HL-60 (cell line): Measurements from ENCODE around the gene GDI1.

Source experiments
- DNase-seq, 2 experiments: peaks; one replicate each; pipeline ENCODE4 v3.0.0-alpha.2; 2010 to 2020; ENCODE audit warnings: low read depth in 1 of 2, low spot score in 1 of 2
- H3K27ac ChIP-seq: fragments of 250-450 bp; sonication (Bioruptor Pico); replicated peaks from 2 replicates; pipeline ENCODE4 v1.5.1; 2020; ENCODE audit warnings: mild to moderate bottlenecking, moderate library complexity
- H3K27me3 ChIP-seq: fragments of 250-450 bp; sonication (Bioruptor Pico); 2 replicates; pipeline ENCODE4 v1.5.1; 2021; ENCODE audit warnings: mild to moderate bottlenecking, moderate library complexity; ENCODE audit not compliant: insufficient read depth, poor library complexity, severe bottlenecking
- H3K4me3 ChIP-seq: replicated peaks from 2 replicates; pipeline ENCODE4 v1.5.1; 2011; ENCODE audit warnings: mild to moderate bottlenecking, control low read depth, low read length; ENCODE audit not compliant: insufficient read depth
- GABPA ChIP-seq: IDR thresholded peaks from 2 replicates; pipeline ENCODE4 v1.6.1; 2012; ENCODE audit warnings: low read depth
- POLR2AphosphoS5 ChIP-seq: IDR thresholded peaks from 2 replicates; pipeline ENCODE4 v1.6.1; 2012; ENCODE audit warnings: low read depth
- SPI1 ChIP-seq: IDR thresholded peaks from 2 replicates; pipeline ENCODE4 v1.6.1; 2012; ENCODE audit warnings: low read depth, mild to moderate bottlenecking, borderline replicate concordance
- TF ChIP-seq, protein P1 (sequence below): IDR thresholded peaks from 2 replicates; pipeline ENCODE4 v1.6.1; 2012; ENCODE audit warnings: low read depth; ENCODE audit not compliant: insufficient replicate concordance
- TF ChIP-seq, protein P2 (sequence below): IDR thresholded peaks from one replicate; pipeline ENCODE4 v1.5.1; 2011; ENCODE audit warnings: low read length, control low read depth, inconsistent platforms; ENCODE audit not compliant: insufficient read depth

GDI1 gene

GRCh38 chrX:154428176-154429171 is 8.5 kb upstream of the GDI1 start, which contains the start of gene ATP6AP1:
Gene ATP6AP1 (plus strand): TSS chrX:154428677. CDS start chrX:154428693, 16 bp downstream.
- TF ChIP-seq, protein P1, sequence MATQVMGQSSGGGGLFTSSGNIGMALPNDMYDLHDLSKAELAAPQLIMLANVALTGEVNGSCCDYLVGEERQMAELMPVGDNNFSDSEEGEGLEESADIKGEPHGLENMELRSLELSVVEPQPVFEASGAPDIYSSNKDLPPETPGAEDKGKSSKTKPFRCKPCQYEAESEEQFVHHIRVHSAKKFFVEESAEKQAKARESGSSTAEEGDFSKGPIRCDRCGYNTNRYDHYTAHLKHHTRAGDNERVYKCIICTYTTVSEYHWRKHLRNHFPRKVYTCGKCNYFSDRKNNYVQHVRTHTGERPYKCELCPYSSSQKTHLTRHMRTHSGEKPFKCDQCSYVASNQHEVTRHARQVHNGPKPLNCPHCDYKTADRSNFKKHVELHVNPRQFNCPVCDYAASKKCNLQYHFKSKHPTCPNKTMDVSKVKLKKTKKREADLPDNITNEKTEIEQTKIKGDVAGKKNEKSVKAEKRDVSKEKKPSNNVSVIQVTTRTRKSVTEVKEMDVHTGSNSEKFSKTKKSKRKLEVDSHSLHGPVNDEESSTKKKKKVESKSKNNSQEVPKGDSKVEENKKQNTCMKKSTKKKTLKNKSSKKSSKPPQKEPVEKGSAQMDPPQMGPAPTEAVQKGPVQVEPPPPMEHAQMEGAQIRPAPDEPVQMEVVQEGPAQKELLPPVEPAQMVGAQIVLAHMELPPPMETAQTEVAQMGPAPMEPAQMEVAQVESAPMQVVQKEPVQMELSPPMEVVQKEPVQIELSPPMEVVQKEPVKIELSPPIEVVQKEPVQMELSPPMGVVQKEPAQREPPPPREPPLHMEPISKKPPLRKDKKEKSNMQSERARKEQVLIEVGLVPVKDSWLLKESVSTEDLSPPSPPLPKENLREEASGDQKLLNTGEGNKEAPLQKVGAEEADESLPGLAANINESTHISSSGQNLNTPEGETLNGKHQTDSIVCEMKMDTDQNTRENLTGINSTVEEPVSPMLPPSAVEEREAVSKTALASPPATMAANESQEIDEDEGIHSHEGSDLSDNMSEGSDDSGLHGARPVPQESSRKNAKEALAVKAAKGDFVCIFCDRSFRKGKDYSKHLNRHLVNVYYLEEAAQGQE: peak; percentile 28
- TF ChIP-seq, protein P2, sequence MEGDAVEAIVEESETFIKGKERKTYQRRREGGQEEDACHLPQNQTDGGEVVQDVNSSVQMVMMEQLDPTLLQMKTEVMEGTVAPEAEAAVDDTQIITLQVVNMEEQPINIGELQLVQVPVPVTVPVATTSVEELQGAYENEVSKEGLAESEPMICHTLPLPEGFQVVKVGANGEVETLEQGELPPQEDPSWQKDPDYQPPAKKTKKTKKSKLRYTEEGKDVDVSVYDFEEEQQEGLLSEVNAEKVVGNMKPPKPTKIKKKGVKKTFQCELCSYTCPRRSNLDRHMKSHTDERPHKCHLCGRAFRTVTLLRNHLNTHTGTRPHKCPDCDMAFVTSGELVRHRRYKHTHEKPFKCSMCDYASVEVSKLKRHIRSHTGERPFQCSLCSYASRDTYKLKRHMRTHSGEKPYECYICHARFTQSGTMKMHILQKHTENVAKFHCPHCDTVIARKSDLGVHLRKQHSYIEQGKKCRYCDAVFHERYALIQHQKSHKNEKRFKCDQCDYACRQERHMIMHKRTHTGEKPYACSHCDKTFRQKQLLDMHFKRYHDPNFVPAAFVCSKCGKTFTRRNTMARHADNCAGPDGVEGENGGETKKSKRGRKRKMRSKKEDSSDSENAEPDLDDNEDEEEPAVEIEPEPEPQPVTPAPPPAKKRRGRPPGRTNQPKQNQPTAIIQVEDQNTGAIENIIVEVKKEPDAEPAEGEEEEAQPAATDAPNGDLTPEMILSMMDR: no peak
- peak; percentile 57; the same call in 1 of the 2 replicates for TF ChIP-seq POLR2AphosphoS5
- DNase-seq: peak; percentile 80 to 95
- H3K27ac ChIP-seq: peak within 1 kb of the TSS; percentile 76

DNA sequence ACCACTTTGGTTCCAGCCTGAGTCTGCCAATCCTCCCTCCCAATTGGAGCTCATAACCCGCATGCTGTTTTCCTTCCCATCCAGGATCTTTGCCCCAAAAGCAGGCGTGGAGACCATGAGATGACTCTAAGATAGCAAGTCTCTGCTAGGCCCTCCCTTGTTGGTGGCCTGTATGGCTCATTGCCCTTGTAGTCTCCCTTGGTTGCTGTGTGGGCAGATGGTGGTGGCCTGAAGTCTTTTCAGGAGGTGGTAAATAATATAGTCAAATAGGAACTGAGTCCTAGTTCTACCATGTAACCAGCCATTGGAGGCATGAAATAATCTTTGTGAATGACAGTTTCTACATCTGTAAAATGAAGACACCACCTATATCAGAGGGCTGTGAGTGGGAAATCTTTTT is 7.2 kb upstream of the GDI1 start:
- H3K27me3 ChIP-seq: no peaks in the 10 kb centered on the region
- H3K27ac ChIP-seq: peak overlapping the region; percentile 76
- no peak for DNase-seq
- peak overlapping the region; percentile 76 for H3K4me3 ChIP-seq
- TF ChIP-seq SPI1 (no peak), GABPA (no peak), POLR2AphosphoS5 (no peak)
- TF ChIP-seq, protein P1: no peak
- TF ChIP-seq, protein P2: no peak

More at GRCh38 chrX:154428176-154429171, 8.5 kb upstream of the GDI1 start, which contains the start of gene ATP6AP1:
- peak within 1 kb of the TSS; percentile 76 for H3K4me3 ChIP-seq
- no peaks in the 10 kb centered on the region for H3K27me3 ChIP-seq

- no peaks in the 10 kb centered on the region for H3K27me3 ChIP-seq
- TF ChIP-seq, protein P1: no peak
- TF ChIP-seq SPI1 (no peak), POLR2AphosphoS5 (no peak), GABPA (no peak)
- TF ChIP-seq, protein P2: no peak
- DNase-seq: no peak
- peak overlapping the region; percentile 76 for H3K27ac ChIP-seq
- H3K4me3 ChIP-seq: peak overlapping the region; percentile 76
These were observed 6.5 kb upstream of the GDI1 start for GRCh38 chrX:154430479-154430878.
